Ectodermal cell (in vitro differentiated cells): ENCODE data around the gene PCYT2.

ENCODE experiments used
- H3K27ac ChIP-seq: 2 replicates; pipeline ENCODE4 v1.7.0; 2013; ENCODE audit warnings: mild to moderate bottlenecking, low read depth, low read length; ENCODE audit not compliant: insufficient read depth, poor library complexity, severe bottlenecking
- H3K27me3 ChIP-seq: 2 replicates; pipeline ENCODE4 v1.7.0; 2013; ENCODE audit warnings: mild to moderate bottlenecking, low read length; ENCODE audit not compliant: insufficient read depth, control insufficient read depth, poor library complexity, severe bottlenecking
- H3K36me3 ChIP-seq: one replicate; pipeline ENCODE4 v1.7.0; 2013; ENCODE audit warnings: low read length; ENCODE audit not compliant: control insufficient read depth, insufficient read depth
- H3K4me1 ChIP-seq: one replicate; pipeline ENCODE4 v1.7.0; 2013; ENCODE audit warnings: low read length; ENCODE audit not compliant: control insufficient read depth, insufficient read depth
- H3K4me3 ChIP-seq: 2 replicates; pipeline ENCODE4 v1.7.0; 2013; ENCODE audit warnings: low read depth, low read length, control low read depth; ENCODE audit not compliant: insufficient read depth
- H3K9me3 ChIP-seq: 2 replicates; pipeline ENCODE4 v1.7.0; 2013; ENCODE audit warnings: mild to moderate bottlenecking, low read length, moderate library complexity; ENCODE audit not compliant: control insufficient read depth
- WGBS, 2 experiments: methylation state at CpG; one replicate each; pipeline ENCODE4 v1.1.7; 2013; ENCODE audit warnings: missing lambda C conversion rate in 2 of 2; 5-methylcytosine and 5-hydroxymethylcytosine counted together

PCYT2 gene

GRCh38 chr17:81931557-81932332, 20.5 kb upstream of the PCYT2 start:
- no peaks in the 10 kb centered on the region for H3K9me3 ChIP-seq
- H3K27ac ChIP-seq: no peak overlapping the region
- H3K27me3 ChIP-seq: peaks cover 17% of the 10 kb centered on the region
- H3K36me3 ChIP-seq: peaks cover 4% of the 10 kb centered on the region
- H3K4me1 ChIP-seq: peaks cover 6% of the 10 kb centered on the region
- WGBS, 2 experiments: 69 to 76% methylated on average over 15 of the region's 15 CpGs
- H3K4me3 ChIP-seq: no peak overlapping the region

- Histone ChIP-seq H3K9me3 (no peaks in the 10 kb centered on the region), H3K27ac (no peak overlapping the region), H3K4me3 (no peak overlapping the region), H3K4me1 (peaks cover 12% of the 10 kb centered on the region), H3K27me3 (peaks cover 17% of the 10 kb centered on the region), H3K36me3 (peaks cover 4% of the 10 kb centered on the region)
- WGBS, 2 experiments: 80 to 82% methylated on average over 13 of the region's 13 CpGs
Measured at GRCh38 chr17:81931189-81931556, 20.0 kb upstream of the PCYT2 start.

GRCh38 chr17:81930142-81931125, 19.2 kb upstream of the PCYT2 start:
- Histone ChIP-seq H3K4me3 (no peak overlapping the region), H3K27ac (no peak overlapping the region), H3K36me3 (peaks cover 4% of the 10 kb centered on the region), H3K4me1 (peaks cover 13% of the 10 kb centered on the region), H3K9me3 (no peaks in the 10 kb centered on the region), H3K27me3 (peaks cover 17% of the 10 kb centered on the region)
- WGBS, 2 experiments: 82 to 83% methylated on average over 20 of the region's 20 CpGs

GRCh38 chr17:81929253-81930141, 18.3 kb upstream of the PCYT2 start:
- Histone ChIP-seq H3K36me3 (peaks cover 2% of the 10 kb centered on the region), H3K9me3 (no peaks in the 10 kb centered on the region), H3K27me3 (peaks cover 17% of the 10 kb centered on the region), H3K4me1 (peaks cover 19% of the 10 kb centered on the region), H3K4me3 (no peak overlapping the region), H3K27ac (no peak overlapping the region)
- WGBS, 2 experiments: 87 to 90% methylated on average over 31 of the region's 31 CpGs

- Histone ChIP-seq H3K27ac (no peak overlapping the region), H3K27me3 (peaks cover 17% of the 10 kb centered on the region), H3K4me3 (peak overlapping the region; percentile 67), H3K9me3 (no peaks in the 10 kb centered on the region), H3K4me1 (peaks cover 27% of the 10 kb centered on the region), H3K36me3 (no peaks in the 10 kb centered on the region)
- 32% methylated on average over 44 of the region's 44 CpGs for WGBS, 2 experiments
Measured at GRCh38 chr17:81928544-81929252, 17.5 kb upstream of the PCYT2 start.

GRCh38 chr17:81927653-81928543, 16.7 kb upstream of the PCYT2 start, which contains the start of gene MAFG:
TSS of gene MAFG (minus strand) at chr17:81927735. CDS start at chr17:81923185, 4,550 bp downstream.
- no peaks in the 10 kb centered on the region for H3K9me3 ChIP-seq
- H3K4me1 ChIP-seq: peaks cover 32% of the 10 kb centered on the region
- WGBS, 2 experiments: 1% methylated on average over 98 of the region's 98 CpGs
- peak within 1 kb of the TSS; percentile 67 for H3K4me3 ChIP-seq
- peak within 1 kb of the TSS; percentile 76 for H3K27ac ChIP-seq
- no peaks in the 10 kb centered on the region for H3K36me3 ChIP-seq
- peaks cover 17% of the 10 kb centered on the region for H3K27me3 ChIP-seq

- H3K9me3 ChIP-seq: no peaks in the 10 kb centered on the region
- H3K27ac ChIP-seq: peak overlapping the region; percentile 76
- no peaks in the 10 kb centered on the region for H3K36me3 ChIP-seq
- H3K4me1 ChIP-seq: peaks cover 32% of the 10 kb centered on the region
- H3K27me3 ChIP-seq: peaks cover 17% of the 10 kb centered on the region
- WGBS, 2 experiments: 0% methylated on average over 78 of the region's 78 CpGs
- H3K4me3 ChIP-seq: peak overlapping the region; percentile 67
Measured at GRCh38 chr17:81927152-81927652, 16.0 kb upstream of the PCYT2 start.

GRCh38 chr17:81926451-81927151, 15.4 kb upstream of the PCYT2 start:
- WGBS, 2 experiments: 1% methylated on average over 46 of the region's 46 CpGs
- Histone ChIP-seq H3K27ac (peak overlapping the region; percentile 76), H3K36me3 (no peaks in the 10 kb centered on the region), H3K9me3 (no peaks in the 10 kb centered on the region), H3K4me3 (peak overlapping the region; percentile 67), H3K27me3 (peaks cover 17% of the 10 kb centered on the region), H3K4me1 (peaks cover 32% of the 10 kb centered on the region)
